A549 (cell line): Measurements from ENCODE around the gene STAT5B. TPM values are rescaled to one million over a fixed set of nuclear protein-coding genes. Genes with fewer than 3 reads are reported as not detected.

Experiments used
- ATOH8 ChIP-seq: fragments of 250-450 bp; sonication (Bioruptor Pico); IDR thresholded peaks from 2 replicates; pipeline ENCODE4 v1.5.0; 2020; ENCODE audit warnings: low read depth, mild to moderate bottlenecking, moderate library complexity
- BCL3 ChIP-seq: fragments of >200 bp; sonication (Bioruptor Twin); formaldehyde crosslinking; IDR thresholded peaks from 3 replicates; pipeline ENCODE4 v1.6.1; 2016
- CBX2 ChIP-seq: fragments of 200-600 bp; sonication (generic); IDR thresholded peaks from 2 replicates; pipeline ENCODE4 v1.6.1; 2016; ENCODE audit warnings: low read depth, mild to moderate bottlenecking, borderline replicate concordance
- CBX8 ChIP-seq: fragments of 200-600 bp; sonication (generic); IDR thresholded peaks from 2 replicates; pipeline ENCODE4 v1.6.1; 2016
- CEBPB ChIP-seq, 2 experiments: fragments of >200 bp in 1 of 2; sonication (Bioruptor Twin) in 1 of 2; formaldehyde crosslinking in 1 of 2; IDR thresholded peaks; 2 replicates each; pipeline ENCODE4 v1.6.1; 2012 to 2016
- CTCF ChIP-seq: fragments of >200 bp; sonication (Bioruptor Twin); formaldehyde crosslinking; IDR thresholded peaks from 3 replicates; pipeline ENCODE4 v1.5.1; 2016
- E2F6 ChIP-seq: IDR thresholded peaks from 2 replicates; pipeline ENCODE4 v1.6.1; 2012; ENCODE audit warnings: low read depth, borderline replicate concordance
- EHF ChIP-seq: fragments of 250-450 bp; sonication (Bioruptor Pico); IDR thresholded peaks from 2 replicates; pipeline ENCODE4 v1.5.0; 2020; ENCODE audit warnings: mild to moderate bottlenecking
- EHMT2 ChIP-seq: fragments of 200-600 bp; sonication (generic); IDR thresholded peaks from 2 replicates; pipeline ENCODE4 v1.6.1; 2016; ENCODE audit warnings: antibody characterized with exemption, low read depth, mild to moderate bottlenecking, moderate library complexity
- EP300 ChIP-seq, 2 experiments: fragments of >200 bp; sonication (Bioruptor Twin); formaldehyde crosslinking; IDR thresholded peaks; 2 replicates in 1 of 2; 3 replicates in 1 of 2; pipeline ENCODE4 v1.6.1; 2016 to 2017
- FOSB ChIP-seq: fragments of 250-450 bp; sonication (Bioruptor Pico); IDR thresholded peaks from 2 replicates; pipeline ENCODE4 v1.5.0; 2020; ENCODE audit warnings: mild to moderate bottlenecking, moderate library complexity
- FOXS1 ChIP-seq: fragments of 250-450 bp; sonication (Bioruptor Pico); IDR thresholded peaks from 2 replicates; pipeline ENCODE4 v1.5.0; 2020; ENCODE audit warnings: mild to moderate bottlenecking, moderate library complexity
- HES2 ChIP-seq: fragments of >200 bp; sonication (Bioruptor Twin); formaldehyde crosslinking; IDR thresholded peaks from 2 replicates; pipeline ENCODE4 v1.6.1; 2016
- HEYL ChIP-seq: fragments of 250-450 bp; sonication (Bioruptor Pico); IDR thresholded peaks from 2 replicates; pipeline ENCODE4 v1.8.0; 2021; ENCODE audit warnings: mild to moderate bottlenecking, moderate library complexity
- HMGXB4 ChIP-seq: fragments of 250-450 bp; sonication (Bioruptor Pico); IDR thresholded peaks from 2 replicates; pipeline ENCODE4 v1.5.0; 2021; ENCODE audit warnings: mild to moderate bottlenecking, moderate library complexity, borderline replicate concordance
- HOXB13 ChIP-seq: fragments of 250-450 bp; sonication (Bioruptor Pico); IDR thresholded peaks from 2 replicates; pipeline ENCODE4 v1.5.0; 2020; ENCODE audit warnings: low read depth, mild to moderate bottlenecking, moderate library complexity
- JUN ChIP-seq, 2 experiments: fragments of >200 bp; sonication (Bioruptor Twin); formaldehyde crosslinking; IDR thresholded peaks; 2 replicates in 1 of 2; 3 replicates in 1 of 2; pipeline ENCODE4 v1.6.1; 2016 to 2017
- KDM1A ChIP-seq: fragments of 200-600 bp; sonication (generic); IDR thresholded peaks from 2 replicates; pipeline ENCODE4 v1.6.1; 2016; ENCODE audit warnings: low read depth, mild to moderate bottlenecking
- KDM5A ChIP-seq: fragments of 200-600 bp; sonication (generic); IDR thresholded peaks from 2 replicates; pipeline ENCODE4 v1.6.1; 2016; ENCODE audit warnings: antibody characterized with exemption, mild to moderate bottlenecking
- MAFK ChIP-seq: fragments of 450-650 bp; IDR thresholded peaks from 2 replicates; pipeline ENCODE4 v1.6.1; 2014; ENCODE audit not compliant: partially characterized antibody
- MAX ChIP-seq: IDR thresholded peaks from 2 replicates; pipeline ENCODE4 v1.6.1; 2012
- MAZ ChIP-seq: fragments of 150-350 bp; IDR thresholded peaks from 2 replicates; pipeline ENCODE4 v1.6.1; 2014; ENCODE audit warnings: antibody characterized with exemption, low read depth, low read length, borderline replicate concordance
- NFE2L2 ChIP-seq: fragments of 150-350 bp; conservative IDR thresholded peaks from 2 replicates; pipeline ENCODE4 v1.6.1; 2014; ENCODE audit warnings: low read length
- NPAS2 ChIP-seq: fragments of 250-450 bp; sonication (Bioruptor Pico); IDR thresholded peaks from 2 replicates; pipeline ENCODE4 v1.8.0; 2022; ENCODE audit warnings: mild to moderate bottlenecking, moderate library complexity, borderline replicate concordance
- NR3C1 ChIP-seq: fragments of >200 bp; sonication (Bioruptor Twin); formaldehyde crosslinking; IDR thresholded peaks from 3 replicates; pipeline ENCODE4 v1.6.1; 2017
- PBX3 ChIP-seq: IDR thresholded peaks from 2 replicates; pipeline ENCODE4 v1.6.1; 2012
- PHF8 ChIP-seq: fragments of 200-600 bp; sonication (generic); IDR thresholded peaks from 2 replicates; pipeline ENCODE4 v1.6.1; 2016; ENCODE audit warnings: low read depth, mild to moderate bottlenecking, antibody characterized with exemption, moderate library complexity, borderline replicate concordance
- POLR2A ChIP-seq: IDR thresholded peaks from 2 replicates; pipeline ENCODE4 v1.6.1; 2012; ENCODE audit warnings: mild to moderate bottlenecking, low read length
- RARB ChIP-seq: fragments of 250-450 bp; sonication (Bioruptor Pico); IDR thresholded peaks from 2 replicates; pipeline ENCODE4 v1.8.0; 2021; ENCODE audit warnings: mild to moderate bottlenecking, moderate library complexity
- RCOR1 ChIP-seq: fragments of 150-350 bp; IDR thresholded peaks from 2 replicates; pipeline ENCODE4 v1.6.1; 2014; ENCODE audit warnings: antibody characterized with exemption, low read length, low read depth
- RNF2 ChIP-seq: fragments of 200-600 bp; sonication (generic); IDR thresholded peaks from 2 replicates; pipeline ENCODE4 v1.6.1; 2016; ENCODE audit warnings: low read depth, mild to moderate bottlenecking, antibody characterized with exemption, moderate library complexity, borderline replicate concordance
- SREBF2 ChIP-seq: fragments of 450-650 bp; IDR thresholded peaks from 2 replicates; pipeline ENCODE4 v1.6.1; 2014; ENCODE audit warnings: mild to moderate bottlenecking, moderate library complexity
- TFCP2L1 ChIP-seq: fragments of 250-450 bp; sonication (Bioruptor Pico); IDR thresholded peaks from 2 replicates; pipeline ENCODE4 v1.5.0; 2021; ENCODE audit warnings: mild to moderate bottlenecking
- ZFP36 ChIP-seq: fragments of 450-650 bp; IDR thresholded peaks from 2 replicates; pipeline ENCODE4 v1.6.1; 2014; ENCODE audit warnings: borderline replicate concordance; ENCODE audit not compliant: partially characterized antibody
- ZSCAN20 ChIP-seq: fragments of 250-450 bp; sonication (Bioruptor Pico); IDR thresholded peaks from 2 replicates; pipeline ENCODE4 v1.8.0; 2022; ENCODE audit warnings: mild to moderate bottlenecking, moderate library complexity
- polyA plus RNA-seq, 4 experiments: library from polyadenylated mRNA; depleted of rRNA in 3 of 4; stranded (reverse); fragments of >200 nt; fragmentation: RNase III in 1 of 4; extraction: RNeasy Plus Mini Kit Qiagen cat#74134 plus additional on column Dnase treatment in 1 of 4; gene quantifications; 2 replicates in 3 of 4; 3 replicates in 1 of 4; pipeline ENCODE4 v1.2.3, GENCODE V29; 2011 to 2017

The STAT5B gene
- polyA plus RNA-seq, 2 of the 4 experiments (the other 2 are of a cell fraction), result 31.2 to 37.6 TPM

- TF ChIP-seq MAZ (0 out of 2 replicates have a peak, but pooled peaks have one; percentile 42), EHF (CRISPR knock-in tag) (no peak), JUN (IDR thresholded peaks at IDR 0.05) (peak in 1 of 2 experiments; percentile 34; a peak in 1 of 5 replicates), ZSCAN20 (CRISPR knock-in tag) (no peak), RARB (CRISPR knock-in tag) (no peak), HOXB13 (CRISPR knock-in tag) (no peak), SREBF2 (no peak), CBX2 (no peak), PHF8 (peak; percentile 38; the same call in 1 of the 2 replicates), CTCF (peak; percentile 97), RNF2 (no peak; the same call in 1 of the 2 replicates), HEYL (CRISPR knock-in tag) (no peak), PBX3 (no peak), BCL3 (peak; percentile 48; the same call in 1 of the 3 replicates), EHMT2 (no peak), KDM5A (no peak), MAX (peak; percentile 95), TFCP2L1 (no peak), CEBPB (IDR thresholded peaks at IDR 0.05) (no peak), HES2 (no peak), FOSB (CRISPR knock-in tag) (no peak), ATOH8 (0 out of 2 replicates have a peak, but pooled peaks have one; percentile 73), POLR2A (peak; percentile 28; the same call in 1 of the 2 replicates), EP300 (IDR thresholded peaks at IDR 0.05) (no peak), RCOR1 (no peak), NPAS2 (CRISPR knock-in tag) (no peak), ZFP36 (no peak), E2F6 (peak; percentile 96), FOXS1 (CRISPR knock-in tag) (no peak), MAFK (no peak), HMGXB4 (CRISPR knock-in tag) (no peak), KDM1A (no peak), CBX8 (no peak), NR3C1 (no peak), NFE2L2 (no peak)
These were observed 92.2 kb downstream of the STAT5B start (continued) for GRCh38 chr17:42183741-42184711.
